Hematopoietic multipotent progenitor cell treated with erythropoietin and hydrocortisone succinate and interleukin-3 and kit ligand, for 8 days (in vitro differentiated cells): ENCODE results near the gene ATP8A2.
A peak's percentile ranks its signal among the peaks of the same experiment; 100 is the strongest.
"Not testable (repeated sequence)": the region's sequence is repeated elsewhere in the genome, so short reads cannot be mapped to it uniquely, and the experiment has no call there.

ENCODE experiments used
- DNase-seq: peaks from one replicate; pipeline ENCODE4 v3.0.0-alpha.2; 2015

The ATP8A2 gene

DNA sequence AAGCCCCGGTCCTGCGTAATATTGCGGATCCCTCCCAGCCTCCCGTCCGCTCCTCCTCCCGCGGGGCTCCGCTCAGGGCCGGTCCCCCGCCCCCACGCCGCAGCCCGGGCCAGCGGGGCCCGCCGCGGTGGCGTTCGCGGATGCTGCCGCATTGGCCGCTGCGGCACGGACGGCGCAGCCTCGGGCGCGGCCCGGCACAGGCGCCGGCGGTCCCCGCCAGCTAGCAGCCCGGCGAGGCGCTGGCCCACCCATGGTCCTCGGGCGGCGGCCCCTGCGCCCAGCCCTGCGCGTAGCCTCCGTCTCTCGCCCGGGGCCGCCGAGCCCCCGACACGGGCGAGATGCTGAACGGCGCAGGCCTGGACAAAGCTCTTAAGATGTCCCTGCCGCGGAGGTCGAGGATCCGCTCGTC lies at the start of gene ATP8A2:
ATP8A2 (plus strand) TSS at position 100 of the 409 bp plus-strand sequence; CDS start at position 339, 239 bp downstream.
- no peak for DNase-seq

DNA sequence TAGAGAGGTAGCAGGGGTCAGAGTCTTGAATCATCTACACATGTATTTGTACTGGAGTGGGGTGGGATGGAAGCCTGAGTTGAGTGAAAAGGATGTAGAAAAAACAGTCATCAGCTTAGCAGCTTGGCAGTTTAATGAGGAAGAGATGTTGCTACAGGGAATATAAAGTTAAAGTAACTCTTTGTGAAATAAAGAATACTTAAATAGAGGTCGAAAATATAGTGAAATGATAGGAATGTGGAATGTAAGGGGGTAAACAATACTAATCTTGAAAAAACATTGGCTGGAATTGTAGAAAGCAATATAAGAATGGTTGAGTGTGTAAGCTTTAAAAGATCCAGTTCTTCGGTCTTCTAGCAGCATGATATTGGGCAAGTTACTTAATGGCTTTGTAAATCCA lies 47.7 kb upstream of the ATP8A2 start:
- no peak for DNase-seq

DNA sequence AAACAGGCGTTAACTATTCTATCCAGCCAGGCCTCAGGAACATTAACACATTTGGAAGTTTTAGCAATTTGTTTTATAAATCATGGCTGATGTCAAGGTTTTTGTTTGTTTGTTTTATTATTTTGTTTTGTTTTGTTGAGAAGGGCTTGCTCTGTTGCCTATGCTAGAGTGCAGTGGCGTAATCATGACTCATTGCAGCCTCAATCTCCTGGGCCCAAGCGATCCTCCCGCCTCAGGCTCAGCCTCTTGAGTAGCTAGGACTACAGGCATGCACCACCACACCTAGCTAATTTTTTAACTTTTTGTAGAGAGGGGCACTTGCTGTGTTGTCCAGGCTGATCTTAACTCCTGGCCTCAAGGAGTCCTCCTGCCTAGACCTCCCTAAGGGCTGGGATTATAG lies 42.1 kb upstream of the ATP8A2 start:
- no peak for DNase-seq

DNA sequence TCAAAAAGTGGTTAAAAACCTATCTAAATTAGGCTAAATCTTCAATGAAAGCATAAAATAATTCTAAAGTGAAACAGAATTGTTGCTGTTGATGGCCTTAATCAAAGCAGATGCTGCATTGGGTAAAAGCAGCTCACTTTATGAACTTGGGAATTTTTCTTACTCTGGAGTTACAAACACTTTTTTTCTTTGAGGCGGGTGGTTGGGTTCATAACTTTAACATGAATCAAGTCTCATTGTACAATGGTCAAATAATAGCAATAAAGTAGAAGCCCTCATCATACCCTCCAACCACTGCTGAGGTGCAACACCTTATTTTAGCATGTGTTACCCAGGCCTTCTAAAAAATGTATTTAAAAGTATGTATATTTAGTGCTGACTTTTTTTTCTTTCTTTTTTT lies 41.2 kb upstream of the ATP8A2 start:
- no peak for DNase-seq

DNA sequence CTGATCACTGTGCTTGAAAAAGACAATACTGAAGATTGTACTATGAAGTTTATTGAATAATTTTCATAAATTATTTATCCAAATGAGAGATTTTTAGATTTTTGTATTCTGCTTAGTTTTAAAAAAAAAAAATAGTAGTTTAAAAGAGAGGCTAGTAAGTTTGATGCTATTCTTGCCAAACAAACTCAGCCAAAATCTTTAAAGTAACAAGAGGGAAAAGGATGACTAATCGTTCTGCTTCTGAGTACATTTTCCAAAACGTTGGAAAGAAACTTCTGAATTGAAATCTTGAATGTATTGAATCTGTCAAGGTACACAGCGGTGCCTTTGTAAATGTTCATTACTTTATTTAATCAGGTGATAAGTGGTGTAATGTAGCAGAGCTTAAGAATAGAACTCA lies 35.9 kb upstream of the ATP8A2 start:
- DNase-seq, result no peak

DNA sequence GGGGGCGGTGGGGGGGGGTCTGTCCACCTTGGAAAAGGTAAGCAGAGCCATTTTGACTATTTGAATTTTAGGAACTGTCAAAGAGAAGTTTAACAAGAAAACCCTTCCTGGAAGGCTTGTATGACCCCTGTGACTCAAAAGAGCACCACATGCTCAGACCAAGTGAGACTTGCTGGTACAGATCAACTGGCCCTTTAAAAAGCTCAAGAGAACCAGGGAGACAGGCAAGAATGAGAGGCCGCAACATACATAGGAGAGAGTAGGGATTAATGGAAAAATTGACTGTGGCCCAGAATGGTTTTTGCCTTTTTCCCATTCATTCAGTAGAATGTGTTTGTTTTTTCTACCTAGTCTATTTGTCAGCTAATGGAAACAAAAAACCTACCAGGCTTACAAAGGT lies 26.2 kb upstream of the ATP8A2 start:
- no peak for DNase-seq

DNA sequence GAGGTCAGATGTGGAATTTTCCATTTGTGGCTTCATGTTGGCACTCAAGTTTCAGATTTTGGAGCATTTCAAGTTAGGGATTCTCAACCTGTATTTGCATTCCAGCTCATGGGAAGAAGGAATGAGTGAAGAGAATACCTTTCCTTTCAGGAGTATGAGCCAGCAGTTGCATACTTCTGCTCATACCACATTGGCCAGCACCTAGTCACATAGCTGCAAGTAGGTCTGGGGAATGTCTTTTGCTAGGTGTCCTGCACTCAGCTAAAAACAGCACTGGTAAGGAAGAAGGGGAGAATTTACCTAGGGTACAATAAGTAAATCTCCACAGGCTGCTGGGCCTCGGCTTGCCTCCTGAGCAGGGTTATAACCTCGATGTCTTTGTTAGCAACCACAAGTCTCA lies 24.6 kb upstream of the ATP8A2 start:
- no peak for DNase-seq

DNA sequence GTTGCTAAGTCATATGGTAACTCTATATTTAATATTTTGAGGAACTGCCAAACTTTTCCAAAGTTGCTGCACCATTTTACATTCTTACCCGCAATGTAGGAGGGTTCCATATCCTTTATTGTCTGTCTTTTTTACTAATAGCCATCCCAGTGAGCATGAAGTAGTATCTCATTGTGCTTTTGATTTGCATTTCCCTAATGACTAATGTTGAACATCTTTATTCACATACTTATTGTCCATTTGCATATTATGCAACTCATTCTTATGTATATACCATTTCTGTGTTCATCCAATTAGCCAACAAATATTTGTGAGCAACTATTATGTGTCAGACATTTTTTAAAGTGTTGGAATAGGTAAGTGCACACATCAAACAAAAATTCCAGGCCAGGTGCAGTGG lies 20.4 kb upstream of the ATP8A2 start:
- DNase-seq, result no peak

DNA sequence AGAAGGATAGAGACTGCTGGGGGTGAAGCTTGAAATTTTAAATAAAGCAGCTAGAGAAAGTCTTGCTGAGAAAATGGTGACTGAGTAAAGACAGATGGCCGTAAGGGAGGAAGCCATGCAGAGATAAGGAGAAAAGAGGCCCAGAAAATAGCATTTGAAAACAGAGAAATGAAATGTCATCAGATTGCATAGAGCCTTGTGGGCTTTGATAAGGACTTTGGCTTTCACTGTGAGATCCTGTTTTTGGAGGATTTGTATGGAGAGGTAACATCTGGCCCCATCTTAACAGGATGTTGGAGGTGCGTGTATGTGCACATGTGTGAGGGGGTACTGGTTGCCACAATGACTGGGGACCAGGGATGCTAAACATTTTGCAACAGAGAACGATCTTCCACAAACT lies 19.5 kb upstream of the ATP8A2 start:
- peak; percentile 85 for DNase-seq

DNA sequence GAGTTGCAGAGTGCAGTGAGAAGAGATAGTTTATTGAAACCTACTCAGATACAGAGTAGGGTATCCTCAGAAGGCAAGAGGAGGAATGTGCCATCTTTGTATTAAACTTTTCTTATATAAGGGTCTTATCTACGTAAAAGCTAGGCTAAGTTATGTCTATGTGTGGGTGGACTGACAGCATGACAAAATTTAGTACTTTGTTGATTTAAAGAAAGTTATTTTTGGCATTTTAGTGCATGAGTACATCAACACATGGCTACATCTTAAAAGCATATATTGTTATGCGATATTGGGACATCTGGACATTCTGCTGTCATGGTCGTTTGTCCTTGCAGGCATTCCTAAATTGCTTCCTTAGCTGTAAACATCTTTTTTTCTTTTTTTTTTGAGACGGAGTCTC lies 19.0 kb upstream of the ATP8A2 start:
- DNase-seq, result no peak

DNA sequence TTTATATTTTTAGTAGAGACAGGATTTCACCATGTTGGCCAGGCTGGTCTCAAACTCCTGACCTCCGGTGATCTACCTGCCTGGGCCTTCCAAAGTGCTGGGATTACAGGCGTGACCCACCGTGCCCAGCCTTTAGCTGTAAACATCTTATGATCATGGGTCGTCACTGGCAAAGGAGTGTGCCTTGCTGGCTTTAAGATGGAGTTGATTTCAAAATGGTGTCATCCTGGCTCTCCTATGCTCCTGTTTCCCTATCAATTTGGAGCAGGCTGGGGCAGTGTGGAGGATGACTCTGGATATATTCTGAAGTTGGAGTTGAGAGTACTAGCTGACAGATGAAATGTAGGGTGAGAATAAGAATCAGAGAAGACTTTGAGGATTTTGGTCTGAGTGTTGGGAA lies 18.4 kb upstream of the ATP8A2 start:
- no peak for DNase-seq

DNA sequence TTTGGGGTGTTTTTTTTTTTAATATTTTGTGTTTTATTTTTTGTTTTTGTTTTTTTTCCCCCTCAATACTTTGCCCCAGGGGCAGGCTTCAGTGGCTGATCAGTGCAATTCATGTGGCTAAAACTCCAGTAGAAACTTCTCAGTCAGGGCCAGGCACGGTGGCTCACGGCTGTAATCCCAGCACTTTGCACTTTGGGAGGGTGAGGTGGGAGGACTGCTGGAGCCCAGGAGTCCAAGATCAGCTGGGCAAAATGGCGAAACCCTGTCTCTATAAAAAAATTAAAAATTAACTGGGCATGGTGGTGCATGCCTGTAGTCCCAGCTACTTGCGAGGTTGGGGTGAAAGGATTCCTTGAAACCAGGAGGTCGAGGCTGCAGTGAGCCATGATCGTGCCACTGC lies 17.4 kb upstream of the ATP8A2 start:
- no peak for DNase-seq

DNA sequence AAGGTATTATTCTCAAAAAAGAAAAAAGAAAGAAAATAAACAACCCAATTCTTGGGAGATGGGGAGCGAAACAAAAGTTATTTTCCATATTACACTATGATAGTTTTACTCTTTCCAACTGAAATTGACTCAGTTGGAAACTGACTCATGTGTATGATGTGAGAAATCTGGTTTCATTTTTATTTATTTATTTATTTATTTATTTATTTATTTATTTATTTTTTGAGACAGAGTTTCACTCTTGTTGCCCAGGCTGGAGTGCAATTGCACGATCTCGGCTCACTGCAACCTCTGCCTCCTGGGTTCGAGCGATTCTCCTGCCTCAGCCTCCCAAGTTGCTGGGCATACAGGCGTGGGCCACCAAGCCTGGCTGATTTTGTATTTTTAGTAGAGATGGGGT lies 11.3 kb upstream of the ATP8A2 start:
- not testable (repeated sequence) for DNase-seq

DNA sequence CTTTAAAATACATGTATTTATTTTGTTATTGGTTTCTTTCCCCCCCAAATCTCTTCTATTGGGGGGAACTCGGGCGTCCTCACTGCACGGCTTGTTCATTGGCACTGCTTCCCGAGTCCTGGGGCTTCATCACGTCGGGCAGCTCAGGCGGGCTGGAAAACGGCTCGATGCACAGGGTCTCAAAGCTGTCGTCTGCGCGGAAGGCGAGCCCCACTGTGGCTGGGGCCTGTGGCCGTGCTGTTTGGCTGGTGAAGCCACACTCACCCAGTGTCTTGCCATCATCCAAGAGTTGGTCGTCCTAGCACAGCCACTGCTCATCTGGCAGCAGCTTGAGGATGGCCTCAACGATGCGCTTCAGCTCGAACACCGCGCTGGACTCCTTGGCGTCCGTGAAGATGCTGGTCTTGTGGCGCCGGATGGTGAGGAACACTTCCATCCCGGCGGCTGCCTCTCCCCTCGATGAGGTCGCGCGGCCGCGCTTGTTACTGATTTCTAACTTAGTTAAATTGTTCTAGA lies 6.0 kb upstream of the ATP8A2 start:
- DNase-seq, result no peak

DNA sequence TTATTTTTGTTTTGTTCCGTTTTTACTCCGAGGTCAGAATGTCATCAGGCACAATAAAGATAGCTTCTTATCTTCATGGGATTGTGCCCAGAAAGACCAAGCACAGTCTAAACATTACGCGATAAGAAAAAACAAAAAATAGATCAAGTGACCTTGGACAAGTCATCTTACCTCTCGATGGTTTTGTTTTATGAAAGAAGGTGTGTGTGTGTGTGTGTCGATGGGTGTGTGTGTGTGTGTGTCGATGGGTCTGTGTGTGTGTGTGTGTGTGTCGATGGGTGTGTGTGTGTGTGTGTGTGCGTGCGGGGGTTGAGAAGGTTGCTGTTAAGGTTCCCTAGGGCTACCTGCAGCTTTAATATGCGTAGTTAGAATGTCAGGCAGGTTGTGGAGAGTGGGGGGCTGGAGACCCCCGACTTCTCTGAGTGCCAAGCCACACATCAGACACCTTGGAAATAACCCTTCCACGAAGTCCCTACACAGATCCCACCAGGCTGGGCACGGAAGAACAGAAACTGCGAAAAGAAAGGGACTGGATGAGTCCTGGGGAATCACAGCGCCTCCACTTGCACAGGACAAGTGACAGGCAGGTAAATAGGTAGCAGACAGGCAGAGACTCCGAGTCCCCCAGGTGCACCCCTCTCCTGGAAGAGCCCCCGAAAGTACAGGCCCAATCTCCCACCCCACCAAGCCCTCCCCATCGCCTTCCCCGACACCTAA lies 458 bp upstream of the ATP8A2 start:
- DNase-seq, result no peak

DNA sequence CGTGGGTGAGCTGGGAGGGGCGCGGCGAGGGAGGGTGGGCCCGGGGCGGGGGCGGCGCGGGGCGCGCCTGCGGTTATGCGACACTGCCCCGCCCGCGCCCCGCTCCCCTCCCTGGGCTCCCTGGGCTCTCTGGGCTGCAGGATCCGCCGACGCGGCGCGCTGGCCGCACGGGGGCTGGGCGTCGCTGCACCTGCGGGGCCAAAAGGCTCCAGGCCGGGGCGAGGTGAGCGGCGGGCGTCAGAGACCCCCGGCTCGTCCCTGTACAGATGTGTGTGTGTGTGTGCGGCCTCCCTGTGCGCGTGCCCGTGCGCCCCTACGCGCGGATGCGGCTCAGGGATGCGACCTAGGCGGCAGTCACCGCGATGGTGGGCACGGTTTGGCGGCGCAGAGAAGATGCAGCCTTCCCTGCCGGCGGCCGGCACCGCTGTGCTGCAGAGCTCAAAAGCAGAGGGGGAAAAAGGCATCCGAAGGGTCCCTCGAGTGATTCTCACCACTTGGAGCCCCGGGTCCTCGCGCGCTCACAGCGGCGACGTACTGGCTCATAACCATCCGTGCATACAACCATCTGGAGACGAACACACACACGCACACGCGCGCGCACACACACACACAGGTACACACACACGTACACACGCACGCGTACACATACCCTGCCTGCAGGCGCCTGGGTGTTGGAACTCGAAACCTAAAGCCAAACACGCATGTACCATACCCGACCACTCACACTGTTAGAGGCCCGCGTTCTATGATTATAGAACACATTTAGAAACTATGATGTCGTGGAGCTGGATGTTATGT lies 709 bp downstream of the ATP8A2 start:
- DNase-seq, result no peak

DNA sequence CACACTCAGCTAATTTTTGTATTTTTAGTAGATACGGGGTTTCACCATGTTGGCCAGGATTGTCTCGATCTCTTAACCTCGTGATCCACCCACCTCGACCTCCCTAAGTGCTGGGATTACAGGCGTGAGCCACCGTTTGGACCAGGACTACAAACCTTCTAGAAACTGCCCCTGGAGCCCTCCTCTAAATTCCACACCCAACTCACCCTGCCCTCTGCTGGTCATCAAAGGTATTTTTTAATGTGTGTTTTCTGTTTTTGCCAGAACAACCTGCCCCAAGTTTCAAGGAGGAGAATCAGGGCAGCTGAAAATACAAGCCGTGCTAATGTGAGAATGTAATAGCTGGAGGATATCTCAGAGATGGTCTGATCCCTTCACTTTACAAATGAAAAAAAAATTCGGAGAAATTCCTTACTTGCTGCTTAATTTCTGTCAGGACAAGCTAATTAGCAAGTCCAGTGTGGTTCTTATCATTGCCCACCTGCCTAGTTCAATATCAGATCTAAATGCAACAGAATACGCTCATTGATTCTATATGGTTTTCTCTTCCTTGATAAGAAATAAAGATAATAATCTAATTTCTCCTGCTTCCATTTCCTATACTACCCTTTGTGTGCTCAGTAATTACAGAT lies 4.1 kb downstream of the ATP8A2 start:
- peak; percentile 79 for DNase-seq

DNA sequence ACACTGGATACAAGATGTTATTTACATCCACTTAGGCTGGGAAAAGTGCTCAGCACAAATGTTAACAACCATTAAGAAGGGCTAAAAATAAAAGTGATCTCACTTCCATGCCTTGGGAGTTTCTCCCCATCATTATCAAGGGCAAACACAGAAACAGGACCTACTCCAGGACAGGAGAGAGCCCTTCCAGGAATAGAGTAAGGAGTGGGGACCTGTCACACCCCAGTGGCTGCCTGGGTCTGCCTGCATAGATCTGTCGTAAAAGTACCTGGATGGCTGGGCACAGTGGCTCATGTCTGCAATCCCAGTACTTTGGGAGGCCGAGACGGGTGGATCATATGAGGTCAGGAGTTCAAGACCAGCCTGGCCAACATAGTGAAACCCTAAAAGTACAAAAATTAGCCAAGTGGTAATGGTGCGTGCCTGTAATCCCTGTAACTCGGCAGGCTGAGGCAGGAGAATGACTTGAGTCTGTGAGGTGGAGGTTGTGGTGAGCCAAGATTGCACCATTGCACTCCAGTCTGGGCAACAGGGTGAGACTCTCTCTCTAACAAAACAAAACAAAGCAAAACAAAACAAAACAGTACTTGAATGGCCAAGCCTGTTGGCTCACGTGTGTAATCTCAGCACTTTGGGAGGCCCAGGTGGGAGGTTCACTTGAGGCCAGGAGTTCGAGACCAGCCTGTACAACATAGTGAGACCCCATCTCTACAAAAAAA lies 5.6 kb downstream of the ATP8A2 start:
- no peak for DNase-seq

DNA sequence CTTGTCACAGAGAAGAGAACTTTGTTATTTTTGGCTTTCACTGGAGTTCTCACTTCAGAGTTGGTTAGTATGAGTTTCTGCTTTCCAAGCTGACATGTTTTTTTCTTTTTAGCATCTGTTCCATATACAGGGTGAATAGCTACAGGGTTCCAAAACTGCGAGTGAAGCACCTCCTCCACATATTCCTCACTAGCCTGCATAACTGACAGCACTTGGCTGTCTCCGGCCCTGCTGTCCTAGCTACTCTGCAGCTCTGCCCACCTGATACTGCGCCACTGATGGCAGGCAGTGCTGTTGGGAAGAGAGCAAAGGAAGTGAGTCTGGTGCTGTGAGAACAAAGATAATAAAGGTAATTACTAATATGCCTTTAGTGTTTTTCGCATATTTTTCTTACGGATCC lies 6.8 kb downstream of the ATP8A2 start:
- no peak for DNase-seq

DNA sequence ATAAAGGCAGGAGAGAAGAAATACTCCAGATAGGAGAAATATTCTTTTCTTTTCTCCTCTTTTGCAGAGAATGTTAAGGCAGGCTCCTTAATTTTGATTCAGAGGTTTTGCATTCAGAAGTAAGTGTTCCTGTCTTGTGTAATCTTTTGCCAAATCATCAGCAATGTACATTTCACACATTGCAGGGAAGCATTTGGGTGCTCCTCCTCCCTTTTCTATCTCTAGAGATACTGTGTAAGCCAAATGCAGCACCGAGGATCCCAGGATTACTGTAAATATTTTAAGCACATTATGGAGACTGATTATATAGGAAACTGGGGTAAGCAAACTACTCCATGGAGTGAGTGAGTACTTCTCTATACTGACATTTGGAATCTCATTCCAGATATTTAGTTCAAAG lies 7.2 kb downstream of the ATP8A2 start:
- peak; percentile 35 for DNase-seq

DNA sequence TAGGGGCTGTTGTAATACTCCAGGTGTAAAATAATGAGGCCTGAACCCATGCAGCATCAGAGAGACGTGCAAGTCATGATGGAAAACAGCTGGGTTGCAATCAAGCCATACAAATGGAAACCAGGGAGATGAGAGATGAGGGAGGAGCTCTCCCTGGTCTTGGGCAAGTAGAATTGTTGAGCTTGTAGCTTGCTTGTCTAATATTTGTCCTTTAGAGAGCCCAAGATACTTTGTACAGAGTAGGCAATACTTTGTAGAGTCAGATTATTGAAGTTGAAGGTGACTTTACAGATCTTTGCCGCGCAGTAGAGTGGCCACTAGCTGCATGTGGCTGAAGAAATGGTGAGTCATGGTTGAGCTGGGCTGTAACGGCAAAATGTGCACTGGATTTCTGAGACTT lies 8.3 kb downstream of the ATP8A2 start:
- peak; percentile 53 for DNase-seq

DNA sequence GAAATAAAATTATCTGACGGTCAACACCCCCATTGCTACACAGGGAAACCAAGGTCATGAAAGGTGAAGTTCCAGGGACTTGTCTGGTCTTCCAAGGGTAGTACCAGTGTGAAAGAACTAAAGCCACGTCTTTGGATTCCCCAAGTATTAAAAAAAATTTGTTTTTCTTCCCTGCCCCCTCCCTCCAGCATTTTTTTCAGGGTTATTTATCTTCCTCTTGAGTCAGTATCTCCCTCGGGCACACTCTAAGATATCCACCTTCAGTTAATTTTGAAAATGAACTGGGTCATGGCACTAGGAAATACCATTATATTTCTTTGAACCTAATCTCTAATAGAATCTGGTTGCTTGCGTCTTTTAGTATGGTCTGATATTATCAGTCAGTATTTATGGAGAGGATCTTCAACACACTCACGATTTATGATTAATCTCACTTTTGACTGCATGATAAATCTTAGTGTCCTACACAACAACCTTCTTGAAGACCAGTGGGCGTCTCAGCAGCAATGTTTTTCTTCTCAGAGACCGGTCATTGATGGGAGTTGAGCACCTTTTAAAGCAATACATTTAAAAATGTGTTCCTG lies 9.1 kb downstream of the ATP8A2 start:
- peak; percentile 45 for DNase-seq
